ENCODE data around the gene ITGB8.

ITGB8 gene

DNA sequence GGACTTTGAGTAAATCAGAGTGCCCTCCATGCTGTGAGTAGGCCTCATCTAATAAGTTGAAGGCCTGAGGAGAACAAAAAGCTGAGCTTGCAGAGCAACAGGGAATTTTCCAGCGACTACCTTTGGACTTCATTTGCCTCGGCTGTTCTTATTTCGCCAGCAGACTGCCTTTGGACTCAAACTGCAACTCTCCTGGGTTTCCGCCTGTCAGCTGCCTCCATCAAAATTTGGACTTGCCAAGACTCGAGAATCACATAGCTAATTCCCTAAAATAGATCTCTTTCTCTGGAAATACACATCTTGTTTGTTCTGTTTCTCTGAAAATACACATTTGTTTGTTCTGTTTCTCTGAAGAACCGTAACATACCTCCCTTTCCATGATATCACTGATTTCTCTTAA, 93.8 kb downstream of the ITGB8 start:
- no peak for DNase-seq (ENCODE audit: low spot score)

DNA sequence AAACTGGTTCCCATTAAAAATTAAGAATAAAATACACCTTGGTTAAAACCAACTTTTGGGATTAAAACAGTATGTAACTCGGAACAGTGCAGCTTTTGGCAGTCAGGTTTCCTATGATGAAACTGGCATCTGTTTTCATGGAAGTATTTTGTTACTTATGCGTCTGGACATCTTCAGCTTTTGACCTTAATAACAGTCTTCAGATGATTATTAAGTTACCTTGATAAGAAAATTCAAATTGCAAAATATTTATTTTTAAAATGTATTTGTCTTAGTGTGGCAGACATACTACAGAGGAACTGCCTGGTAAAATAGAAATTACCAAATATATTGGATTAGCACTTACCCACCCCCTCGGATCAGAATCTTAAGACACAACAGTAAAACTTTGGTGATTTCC, 100.0 kb downstream of the ITGB8 start:
- no peak for DNase-seq (ENCODE audit: low spot score)

DNA sequence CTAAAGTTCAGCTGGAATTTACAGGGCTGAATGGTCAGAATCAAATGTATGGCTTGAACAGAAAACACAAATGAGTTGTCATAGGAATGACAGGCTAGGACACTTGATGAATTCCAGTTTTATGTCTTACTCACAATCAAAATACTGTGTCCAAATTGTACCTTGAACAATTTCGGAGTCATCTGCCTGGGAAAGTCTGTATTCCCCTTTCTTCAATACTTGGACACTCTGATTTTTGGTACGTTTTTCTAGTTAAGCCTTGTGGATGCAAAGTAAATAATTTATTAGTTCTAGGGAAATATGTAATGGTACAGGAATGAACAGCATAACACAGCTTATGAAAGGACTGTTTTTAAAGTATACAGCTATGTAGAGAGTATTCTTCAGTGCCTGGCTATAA, 100.4 kb downstream of the ITGB8 start:
- DNase-seq (ENCODE audit: low spot score), result no peak

DNA sequence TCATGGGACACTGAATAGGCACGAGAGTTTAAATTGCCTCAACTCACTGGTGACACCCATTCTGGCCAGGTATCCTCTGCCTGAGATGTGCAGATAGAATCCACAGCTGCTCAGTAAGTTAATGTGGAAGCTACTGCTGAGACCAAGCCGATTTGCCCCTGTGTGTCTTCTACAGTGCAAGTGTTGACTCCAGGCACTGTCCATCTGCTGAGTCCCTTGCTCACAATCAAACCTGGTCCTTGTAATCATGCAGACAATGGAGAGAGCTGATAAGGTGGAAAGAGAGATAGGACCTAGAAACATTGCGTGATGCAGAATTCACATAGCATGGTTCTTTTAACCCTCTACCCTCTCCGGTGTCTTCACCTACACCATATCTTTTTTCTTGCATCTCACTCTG, 101.4 kb downstream of the ITGB8 start:
- DNase-seq (ENCODE audit: low spot score), result no peak

DNA sequence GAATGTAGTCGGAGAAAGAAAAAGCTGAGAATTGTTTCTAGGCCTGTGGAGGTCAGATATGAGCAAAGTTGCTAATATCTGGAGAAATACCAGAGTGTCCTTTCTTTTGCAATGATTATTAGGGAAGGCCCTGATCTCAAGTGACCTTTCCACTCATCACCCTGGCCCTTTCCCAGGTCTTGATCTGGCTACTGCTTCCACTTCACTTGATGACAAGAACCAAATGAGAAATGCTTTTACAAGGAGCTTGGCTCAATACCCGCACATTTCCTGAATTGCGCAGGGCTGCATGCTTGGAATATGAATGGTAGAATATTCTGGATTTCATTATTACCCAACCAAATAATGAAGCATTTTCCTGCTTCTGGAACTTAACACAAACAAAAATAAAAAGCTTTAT, 104.6 kb downstream of the ITGB8 start:
- no peak for DNase-seq (ENCODE audit: low spot score)

DNA sequence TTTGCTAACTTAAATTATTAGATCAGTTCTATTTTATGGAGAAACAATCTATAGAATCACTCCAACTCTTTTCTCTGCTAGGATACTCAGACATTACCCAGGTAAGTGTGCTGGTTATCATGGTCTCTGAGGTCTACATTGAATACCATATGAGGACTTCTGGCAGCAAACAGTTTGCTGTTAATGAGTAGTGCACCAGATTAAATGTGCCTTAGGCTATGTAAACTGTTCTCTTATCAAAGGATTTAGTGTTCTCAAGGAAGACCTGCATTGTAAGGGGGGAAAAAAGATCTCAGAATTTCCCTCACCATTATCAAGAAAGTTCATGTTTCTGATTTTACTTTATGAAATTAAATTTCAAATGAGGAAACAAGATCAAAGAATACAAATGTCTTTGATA, 107.5 kb downstream of the ITGB8 start:
- DNase-seq (ENCODE audit: low spot score), result no peak

DNA sequence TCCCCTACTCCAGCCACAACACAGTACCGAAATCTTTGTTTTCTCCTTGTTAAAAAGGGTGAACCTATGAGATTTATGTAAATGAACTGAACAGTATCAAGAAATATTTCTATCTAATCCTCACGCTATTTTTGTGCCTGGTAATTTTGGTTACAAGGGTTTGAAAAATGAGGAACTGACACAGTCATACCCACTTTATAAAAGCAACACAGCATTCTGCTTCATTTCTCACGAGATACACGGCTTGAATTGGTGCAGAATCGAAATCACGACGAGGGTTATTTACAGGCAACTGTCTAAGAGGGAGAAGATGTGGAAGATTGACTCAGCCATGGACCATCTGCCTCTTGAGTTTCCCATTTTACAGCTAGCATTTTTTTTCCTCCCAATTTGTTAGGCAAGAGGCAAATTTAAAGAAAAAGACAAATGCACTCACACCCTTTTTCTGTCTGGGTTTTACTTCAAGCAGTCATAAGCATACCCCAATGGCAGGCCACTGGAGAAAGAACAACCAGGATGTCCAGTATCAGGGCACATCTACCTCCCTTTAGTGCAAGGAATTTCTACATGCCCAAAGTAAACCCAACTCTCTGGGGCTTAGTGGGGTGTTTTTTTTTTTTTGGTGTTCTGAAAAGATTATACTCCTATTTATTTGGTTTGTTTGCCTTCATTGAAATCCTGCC, 108.1 kb downstream of the ITGB8 start:
- DNase-seq (ENCODE audit: low spot score), result no peak

DNA sequence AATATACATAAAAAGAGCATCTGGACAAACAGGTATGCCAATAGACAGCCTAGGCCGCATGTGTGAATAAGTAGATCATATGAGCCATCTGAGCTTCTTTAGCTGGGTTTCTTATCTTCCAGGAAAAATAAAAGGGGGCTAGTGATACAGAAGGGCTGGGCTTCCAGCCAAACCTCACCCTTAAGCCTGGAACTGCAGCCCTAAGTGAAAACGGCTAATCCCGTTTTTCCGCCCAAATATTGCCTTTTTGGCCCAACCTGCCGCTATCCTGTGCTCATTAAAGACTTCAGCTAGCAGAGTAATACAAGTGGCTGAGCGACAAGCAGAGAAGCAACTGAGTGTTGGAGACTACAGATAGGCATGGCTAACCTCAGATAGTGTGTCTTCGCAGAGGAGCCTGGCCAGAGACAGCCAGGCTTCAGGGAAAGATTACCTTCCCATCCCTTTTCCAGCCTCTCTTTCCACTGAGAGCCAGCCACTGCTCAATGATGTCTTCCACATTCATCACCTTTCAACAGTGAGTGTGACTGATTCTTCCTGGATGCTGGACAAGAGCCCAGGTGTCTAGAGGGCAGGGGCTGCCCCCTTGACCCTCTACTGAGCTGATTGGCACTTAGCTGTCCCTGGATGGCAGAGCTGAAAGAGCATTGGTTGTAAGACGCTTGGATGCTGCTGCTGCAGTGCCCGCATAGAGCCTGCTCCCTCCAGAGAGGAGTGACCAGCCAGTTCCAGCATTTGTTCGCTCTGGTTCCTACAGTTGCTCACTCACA, 108.9 kb downstream of the ITGB8 start:
- no peak for DNase-seq (ENCODE audit: low spot score)

DNA sequence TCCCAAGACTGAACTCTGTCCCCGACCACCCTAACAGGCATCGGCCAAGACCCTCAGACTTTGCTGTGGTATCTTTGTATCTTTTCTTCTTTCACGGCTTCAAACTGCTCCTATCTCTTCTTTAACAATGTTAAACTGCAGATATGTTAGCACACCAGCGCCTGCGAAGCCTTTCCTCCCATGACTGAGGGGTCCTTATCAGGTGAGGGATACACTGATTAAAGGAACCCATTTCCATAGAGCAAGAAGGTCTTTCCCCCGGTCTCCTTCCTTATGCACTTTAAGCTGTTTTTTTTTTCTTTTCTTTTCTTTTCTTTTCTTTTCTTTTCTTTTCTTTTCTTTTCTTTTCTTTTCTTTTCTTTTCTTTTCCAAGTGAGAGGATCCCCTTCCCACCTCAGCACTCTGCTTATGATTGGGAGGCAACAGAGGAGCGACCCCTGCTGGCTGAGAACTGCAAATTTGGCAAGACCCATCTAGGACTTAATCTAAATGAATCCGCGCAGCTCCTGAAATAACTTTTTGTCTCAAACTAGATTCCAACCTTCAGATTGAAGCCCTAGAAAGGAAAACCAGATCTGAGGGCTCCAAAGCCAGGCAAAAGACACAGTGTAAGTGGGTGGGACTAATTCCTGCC, 109.9 kb downstream of the ITGB8 start:
- peak; percentile 9 for DNase-seq (ENCODE audit: low spot score)

DNA sequence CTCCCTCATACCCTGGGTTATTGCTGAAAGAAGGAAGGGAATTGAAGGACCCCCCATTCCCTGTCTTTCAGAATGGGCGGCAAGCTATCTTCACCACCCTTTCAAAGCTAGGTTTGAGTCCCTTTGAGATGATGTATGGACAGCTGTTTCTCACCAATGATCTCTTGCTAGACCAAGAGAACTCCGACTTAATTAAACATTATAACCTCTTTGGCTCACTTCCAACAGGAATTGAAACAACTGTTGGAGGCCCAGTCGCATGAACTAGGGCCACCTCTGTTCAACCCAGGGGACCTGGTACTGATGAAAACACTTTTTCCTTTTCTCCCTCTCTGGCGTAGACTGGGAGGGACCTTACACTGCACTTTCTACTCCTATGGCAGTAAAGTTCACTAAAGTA, 110.6 kb downstream of the ITGB8 start:
- DNase-seq (ENCODE audit: low spot score), result no peak

DNA sequence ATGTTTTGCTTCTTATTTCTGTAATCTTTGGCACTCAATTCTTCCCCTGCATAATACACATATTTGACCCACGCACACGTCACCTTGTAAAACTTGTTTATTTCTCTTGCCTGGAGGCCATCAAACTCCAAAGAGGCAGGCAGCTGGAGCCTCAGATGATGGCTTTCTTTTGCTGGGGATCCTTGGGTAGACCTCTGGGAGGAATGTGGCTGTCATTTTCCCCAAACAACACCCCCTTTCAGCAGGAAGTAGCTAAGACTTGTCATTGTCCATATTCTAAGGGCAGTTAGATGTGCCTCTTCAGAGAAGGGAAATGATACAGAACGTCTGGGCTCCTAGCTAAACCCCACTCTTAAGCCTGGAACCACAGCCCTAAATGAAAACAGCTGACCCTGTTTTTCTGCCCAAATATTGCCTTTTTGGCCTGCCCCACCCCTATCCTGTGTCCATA, 111.3 kb downstream of the ITGB8 start:
- DNase-seq (ENCODE audit: low spot score), result no peak

DNA sequence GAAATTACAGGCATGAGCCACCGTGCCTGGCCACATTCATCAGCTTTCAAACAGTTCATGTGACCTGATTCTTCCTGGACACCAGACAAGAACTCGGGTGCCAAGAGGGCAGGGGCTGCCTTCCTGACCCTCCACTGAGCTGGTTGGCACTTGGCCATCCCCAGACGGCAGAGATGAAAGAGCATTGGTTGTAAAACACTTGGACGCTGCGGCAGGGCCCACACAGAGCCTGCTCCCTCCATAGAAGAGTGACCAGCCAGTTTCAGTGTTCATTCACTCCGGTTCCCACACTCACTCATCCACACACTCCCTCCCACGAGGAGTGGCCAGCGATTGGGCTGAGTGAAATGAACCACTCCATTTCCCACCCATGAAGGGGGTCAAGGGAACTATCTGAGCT, 112.3 kb downstream of the ITGB8 start:
- no peak for DNase-seq (ENCODE audit: low spot score)

DNA sequence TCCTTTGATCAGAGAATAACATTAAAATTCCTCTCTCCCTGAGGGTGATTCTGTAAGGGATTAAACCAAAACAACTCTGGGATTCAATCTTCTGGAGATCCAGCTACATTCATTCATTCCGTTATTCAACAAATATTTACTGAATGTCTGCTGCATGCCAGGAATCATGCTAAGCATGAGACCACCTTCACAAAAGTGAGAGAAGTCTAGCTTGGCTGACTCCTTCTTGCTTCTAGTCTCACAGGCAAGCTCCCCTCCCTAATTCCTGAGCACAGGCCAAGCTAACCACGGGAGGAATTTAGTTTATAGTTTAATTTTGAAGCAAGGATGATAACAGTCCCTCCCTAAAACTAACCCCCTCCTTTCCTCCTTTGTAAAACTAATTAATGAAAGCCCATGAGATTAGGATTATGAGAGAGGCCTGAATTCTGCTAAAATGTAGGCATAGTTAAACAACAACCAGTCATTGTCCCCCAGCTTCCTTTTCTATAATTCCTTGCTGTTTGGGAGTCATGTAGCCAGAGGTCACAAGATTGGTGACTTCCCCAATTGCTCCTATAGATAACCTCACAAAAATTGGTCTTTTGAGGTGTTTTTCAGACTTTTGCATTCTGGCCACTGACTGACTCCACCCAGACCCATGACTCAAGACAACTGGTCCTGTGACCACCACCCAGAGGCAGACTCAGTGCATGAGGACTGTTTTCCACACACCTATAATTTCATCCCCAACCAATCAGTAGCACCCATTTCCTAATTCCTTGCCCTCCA, 113.5 kb downstream of the ITGB8 start:
- DNase-seq (ENCODE audit: low spot score), result no peak

DNA sequence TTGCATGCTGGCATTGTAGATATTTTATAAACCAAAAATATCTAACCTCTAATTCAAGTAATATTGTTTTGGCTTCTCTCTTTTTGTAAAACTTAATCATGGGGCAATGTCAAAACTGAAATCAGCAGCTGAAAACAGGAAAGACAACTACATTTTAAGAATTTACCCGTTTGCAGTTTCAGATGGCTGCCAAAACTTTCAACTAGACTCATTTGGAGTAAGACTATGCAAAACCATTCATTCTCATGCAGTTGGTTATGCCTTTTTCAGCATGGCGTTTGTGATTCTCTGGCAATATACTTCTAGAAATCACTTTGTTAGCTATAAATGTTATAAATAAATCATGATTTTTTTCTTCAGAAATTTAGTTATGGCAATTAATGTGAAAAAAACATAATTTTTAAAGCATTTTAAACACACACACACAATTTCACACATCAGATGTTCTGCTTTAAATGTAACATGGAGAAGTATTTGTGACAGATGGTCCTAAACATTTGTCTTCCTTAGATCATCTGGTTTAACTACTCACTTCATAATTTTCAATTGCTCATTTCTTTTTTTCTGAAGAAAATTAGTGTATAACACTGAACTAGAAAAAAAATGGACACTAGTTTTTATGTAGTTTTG, 116.4 kb downstream of the ITGB8 start:
- DNase-seq (ENCODE audit: low spot score), result no peak

DNA sequence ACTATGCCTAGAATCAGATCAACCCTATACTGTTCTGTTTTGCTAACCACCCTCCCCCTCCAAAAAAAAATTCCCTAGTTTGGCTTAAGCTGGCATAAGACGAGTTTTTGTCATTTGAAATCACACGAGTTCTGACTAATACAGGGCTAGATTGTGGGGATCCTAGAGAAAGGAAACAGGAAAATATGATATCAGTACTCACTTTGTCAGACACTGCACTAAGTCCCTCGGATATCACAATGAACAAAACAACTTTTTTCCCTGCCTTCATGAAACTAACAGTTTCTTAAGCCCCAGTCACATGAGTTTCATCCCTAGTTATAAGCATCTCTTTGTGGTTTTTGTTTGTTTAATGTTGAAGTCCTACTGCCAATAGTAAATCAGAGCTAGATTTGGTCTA, 118.5 kb downstream of the ITGB8 start:
- DNase-seq (ENCODE audit: low spot score), result no peak

DNA sequence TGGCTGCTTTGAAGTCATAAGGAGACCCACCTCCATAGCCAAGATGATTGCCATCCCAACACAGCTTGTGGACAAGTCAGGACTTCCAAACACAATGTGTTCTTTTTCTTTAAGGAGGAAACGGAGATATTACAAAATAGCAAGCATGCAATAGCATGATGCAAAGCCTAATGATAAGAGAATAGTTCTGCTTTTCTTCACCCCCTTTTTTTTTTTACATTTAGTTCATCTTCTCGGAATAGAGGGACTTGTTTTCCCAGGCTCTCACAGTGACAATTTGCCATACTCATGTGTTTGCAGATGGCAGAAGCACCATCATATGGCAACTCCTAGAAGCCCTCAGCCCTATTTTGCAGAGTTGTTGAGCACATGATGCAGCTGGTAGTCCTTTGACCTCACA, 119.8 kb downstream of the ITGB8 start:
- DNase-seq (ENCODE audit: low spot score), result no peak

DNA sequence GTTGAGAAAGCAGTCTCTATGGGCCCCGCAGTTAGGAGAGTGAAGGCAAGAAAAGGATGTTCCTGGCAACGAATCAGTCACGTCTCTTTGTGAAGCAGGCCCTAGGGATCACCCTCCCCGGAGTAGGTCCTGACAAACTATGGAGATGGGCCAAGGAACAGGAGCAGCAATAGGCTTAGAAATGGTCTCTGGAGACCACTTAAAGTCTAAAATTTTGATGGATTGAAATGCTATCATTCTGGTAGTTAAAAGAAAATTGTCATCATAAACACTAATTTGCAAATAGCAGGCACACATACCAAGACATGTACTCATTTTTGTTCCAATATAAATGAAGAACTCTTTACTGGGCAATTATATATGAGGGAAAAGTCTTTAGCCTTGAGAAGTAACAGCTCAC, 123.5 kb downstream of the ITGB8 start:
- DNase-seq (ENCODE audit: low spot score), result no peak

DNA sequence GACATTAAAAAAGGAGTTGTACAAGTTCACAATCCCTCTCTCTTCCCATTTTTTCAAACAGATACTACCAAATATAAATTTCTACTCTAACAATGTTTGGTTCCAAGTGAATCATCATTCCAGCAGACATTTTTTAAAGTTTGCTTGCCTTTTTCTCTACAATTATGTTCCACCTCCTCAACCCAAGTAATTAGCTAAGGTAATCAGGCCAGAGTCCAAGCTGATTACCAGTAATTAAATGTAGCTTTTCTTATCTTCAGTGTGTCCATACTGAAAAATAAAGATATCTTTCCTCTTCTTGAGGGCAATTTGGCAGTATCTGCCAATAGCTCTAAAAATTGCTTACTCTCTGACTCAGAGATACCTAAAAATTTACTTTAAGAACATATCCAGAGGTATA, 126.0 kb downstream of the ITGB8 start:
- no peak for DNase-seq (ENCODE audit: low spot score)

DNA sequence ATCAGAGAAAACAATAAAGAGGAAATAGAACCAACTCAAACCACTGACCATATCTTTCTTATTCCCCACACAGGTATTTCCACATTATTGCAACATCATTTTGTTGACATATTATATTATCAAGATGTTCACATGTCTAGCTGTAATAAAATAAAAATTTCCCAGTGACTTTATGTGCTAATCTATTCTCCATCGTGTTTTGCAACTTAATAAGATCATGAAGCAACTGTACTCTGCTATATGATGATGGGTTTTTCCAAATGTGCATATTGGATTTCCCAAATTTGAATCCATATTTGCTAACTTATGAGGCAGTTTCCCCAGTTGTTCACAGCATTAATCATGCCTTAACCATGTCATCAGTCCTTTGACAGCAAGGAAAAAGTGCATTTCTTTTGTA, 127.8 kb downstream of the ITGB8 start:
- no peak for DNase-seq (ENCODE audit: low spot score)

DNA sequence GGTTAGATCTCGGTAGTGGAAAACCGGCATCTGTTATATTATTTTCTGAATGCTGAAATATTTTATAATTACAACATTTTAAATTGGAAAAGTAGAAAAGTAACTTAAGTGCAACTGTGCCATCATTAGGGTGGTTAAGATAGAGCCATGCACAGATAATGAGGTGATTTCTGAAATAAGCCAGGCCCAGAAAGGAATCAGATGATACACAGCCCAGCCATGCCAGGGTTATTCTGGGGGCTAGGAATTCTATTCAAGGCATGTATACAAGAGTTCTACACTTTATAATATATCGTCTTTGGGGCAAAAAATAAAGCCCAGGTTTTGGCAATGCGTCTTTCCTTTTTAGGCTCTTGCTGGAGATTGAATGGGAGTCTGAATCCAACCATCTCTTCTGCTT, 128.7 kb downstream of the ITGB8 start:
- no peak for DNase-seq (ENCODE audit: low spot score)

DNA sequence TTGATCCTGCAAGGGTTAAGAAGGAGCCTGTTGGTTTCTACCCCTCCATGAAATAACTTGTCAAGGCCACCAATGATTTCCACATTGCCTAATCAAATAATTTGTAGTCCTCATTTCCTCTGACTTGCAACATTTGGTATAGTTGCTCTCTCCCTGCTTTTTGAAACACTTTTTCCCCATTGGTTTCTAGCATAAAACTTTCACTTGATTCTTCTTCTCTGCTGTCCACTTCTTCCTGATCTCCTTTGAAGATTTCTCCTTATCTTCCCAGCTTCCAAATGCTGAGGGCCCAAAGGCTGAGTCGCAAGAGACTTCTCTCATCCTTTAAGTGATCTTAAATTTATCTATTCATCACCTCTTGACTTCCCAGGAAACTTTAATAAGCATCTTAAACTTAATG, 134.2 kb downstream of the ITGB8 start:
- no peak for DNase-seq (ENCODE audit: low spot score)
